GM19438 (cell line): ENCODE results near the gene ATG10.
"Not testable (repeated sequence)": the region's sequence is repeated elsewhere in the genome, so short reads cannot be mapped to it uniquely, and the experiment has no call there.

Source experiments
- ATAC-seq: cut with Tn5 transposase; IDR thresholded peaks from one replicate; pipeline ENCODE4 v1.9.1; 2021; ENCODE audit warnings: low read depth; ENCODE audit not compliant: unreplicated experiment

Gene ATG10

DNA sequence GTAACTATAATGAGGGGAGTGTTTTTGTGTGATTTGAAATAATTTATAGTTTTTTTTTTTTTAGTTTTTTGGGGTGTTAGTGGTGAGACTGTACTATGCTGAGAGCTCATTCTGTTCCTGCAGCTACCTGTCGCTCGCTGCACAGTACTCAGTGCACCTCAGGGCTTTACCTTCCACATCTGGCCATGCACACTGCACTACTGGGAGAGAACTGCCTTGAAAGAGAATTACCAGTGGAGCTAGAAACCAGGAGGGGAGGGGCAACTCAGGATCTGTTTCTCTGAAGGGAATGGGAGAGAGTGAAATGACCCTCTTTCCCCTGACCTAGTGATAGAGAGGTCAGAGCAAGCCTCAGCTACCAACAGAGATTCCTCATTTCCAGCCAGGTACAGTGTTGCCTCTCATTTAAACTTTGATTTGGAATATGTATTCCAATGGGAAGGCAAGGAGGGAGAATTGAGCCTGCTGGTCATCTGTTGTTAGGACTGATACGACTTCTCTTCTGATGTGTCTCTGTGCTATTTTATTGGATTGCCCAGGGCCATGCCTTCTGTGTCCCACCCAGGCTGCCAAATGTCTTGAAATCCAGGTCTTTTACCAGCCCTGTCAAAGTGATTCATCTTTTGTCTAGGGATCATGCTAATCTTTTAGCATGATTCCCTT lies 8.9 kb downstream of the ATG10 start:
- ATAC-seq = no peak

DNA sequence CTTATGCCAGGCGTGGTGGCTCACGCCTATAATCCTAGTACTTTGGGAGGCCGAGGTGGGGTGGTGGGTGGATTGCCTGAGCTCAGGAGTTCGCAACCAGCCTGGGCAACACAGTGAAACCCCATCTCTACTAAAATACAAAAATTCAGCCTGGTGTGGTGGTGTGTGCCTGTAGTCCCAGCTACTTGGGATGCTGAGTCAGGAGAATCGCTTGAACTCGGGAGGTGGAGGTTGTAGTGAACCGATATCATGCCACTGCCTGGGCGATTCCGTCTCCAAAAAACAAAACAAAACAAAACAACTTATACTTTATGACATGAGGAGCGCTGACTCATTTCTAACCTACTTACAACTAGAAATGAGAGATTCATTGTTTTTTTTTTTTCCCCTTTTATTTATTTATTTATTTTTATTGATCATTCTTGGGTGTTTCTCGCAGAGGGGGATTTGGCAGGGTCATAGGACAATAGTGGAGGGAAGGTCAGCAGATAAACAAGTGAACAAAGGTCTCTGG lies 10.4 kb downstream of the ATG10 start:
- not testable (repeated sequence) for ATAC-seq

DNA sequence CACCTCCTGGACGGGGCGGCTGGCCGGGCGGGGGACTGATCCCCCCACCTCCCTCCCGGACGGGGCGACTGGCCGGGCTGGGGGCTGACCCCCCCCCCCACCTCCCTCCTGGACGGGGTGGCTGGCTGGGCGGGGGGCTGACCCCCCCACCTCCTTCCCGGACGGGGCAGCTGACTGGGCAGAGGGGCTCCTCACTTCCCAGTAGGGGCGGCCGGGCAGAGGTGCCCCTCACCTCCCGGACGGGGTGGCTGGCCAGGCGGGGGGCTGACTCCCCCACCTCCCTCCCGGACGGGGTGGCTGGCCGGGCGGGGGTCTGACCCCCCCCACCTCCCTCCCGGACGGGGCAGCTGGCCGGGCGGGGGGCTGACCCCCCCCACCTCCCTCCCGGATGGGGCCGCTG lies 11.3 kb downstream of the ATG10 start:
- ATAC-seq = not testable (repeated sequence)

DNA sequence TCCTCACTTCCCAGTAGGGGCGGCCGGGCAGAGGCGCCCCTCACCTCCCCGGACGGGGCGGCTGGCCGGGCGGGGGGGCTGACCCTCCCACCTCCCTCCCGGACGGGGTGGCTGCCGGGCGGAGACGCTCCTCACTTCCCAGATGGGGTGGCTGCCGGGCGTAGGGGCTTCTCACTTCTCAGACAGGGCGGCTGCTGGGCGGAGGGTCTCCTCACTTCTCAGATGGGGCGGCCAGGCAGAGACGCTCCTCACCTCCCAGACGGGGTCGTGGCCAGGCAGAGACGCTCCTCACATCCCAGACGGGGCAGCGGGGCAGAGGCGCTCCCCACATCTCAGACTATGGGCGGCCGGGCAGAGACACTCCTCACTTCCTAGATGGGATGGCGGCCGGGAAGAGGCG lies 11.7 kb downstream of the ATG10 start:
- ATAC-seq = not testable (repeated sequence)

DNA sequence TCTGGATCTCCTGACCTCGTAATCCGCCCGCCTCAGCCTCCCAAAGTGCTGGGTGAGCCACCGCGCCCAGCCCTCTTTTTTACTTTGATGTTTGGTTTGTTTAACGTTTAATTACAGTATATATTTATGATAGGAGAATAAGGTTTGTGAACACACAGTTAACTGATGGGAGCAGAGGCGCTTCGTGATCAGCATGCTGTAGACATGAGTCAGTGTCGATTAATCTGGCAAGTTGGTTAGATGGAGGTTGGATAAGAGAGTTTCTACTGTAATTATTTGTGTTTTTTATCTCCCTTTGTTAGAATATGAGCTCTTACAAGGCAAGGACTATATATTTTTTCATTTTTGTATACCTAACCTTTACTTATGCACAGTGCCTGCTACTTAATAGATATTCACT lies 14.3 kb downstream of the ATG10 start:
- no peak for ATAC-seq

DNA sequence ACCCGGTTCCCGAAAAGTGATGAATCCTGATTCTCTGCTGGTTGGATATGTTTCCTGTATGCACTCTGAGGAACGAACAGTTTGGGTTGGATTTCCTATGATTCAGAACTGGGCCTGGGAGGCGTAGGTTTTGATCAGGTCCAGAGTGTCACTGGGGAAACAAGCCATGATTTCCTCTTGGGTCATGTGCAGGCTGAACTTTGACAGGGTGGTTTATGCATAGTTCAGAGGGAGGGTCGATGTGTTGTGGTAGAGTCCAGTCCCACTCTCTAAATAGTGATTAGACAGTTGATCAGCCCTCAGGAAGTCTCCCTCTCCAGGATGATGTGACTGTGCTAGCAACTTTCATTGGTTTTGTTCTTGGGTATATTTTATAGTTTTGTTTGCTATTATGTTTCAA lies 17.4 kb downstream of the ATG10 start:
- no peak for ATAC-seq

DNA sequence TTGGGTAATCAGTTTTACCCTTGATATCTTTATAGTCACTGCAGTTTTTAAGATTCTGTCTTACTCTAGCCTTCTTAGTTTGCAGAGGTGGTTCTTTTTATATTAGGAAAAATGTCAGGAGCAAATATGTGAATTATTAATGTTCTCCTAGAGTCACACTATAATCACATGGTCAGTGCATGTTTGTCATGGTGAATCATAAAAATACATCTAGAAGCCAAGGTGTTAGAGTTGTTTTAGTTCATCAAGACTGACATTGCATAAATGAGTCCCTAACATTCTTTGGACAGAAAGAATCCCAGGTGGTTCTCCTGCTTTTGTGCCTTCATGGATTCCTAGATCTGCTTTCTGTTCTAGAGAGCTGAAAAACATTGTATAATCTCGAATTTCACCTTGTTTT lies 22.9 kb downstream of the ATG10 start:
- no peak for ATAC-seq

DNA sequence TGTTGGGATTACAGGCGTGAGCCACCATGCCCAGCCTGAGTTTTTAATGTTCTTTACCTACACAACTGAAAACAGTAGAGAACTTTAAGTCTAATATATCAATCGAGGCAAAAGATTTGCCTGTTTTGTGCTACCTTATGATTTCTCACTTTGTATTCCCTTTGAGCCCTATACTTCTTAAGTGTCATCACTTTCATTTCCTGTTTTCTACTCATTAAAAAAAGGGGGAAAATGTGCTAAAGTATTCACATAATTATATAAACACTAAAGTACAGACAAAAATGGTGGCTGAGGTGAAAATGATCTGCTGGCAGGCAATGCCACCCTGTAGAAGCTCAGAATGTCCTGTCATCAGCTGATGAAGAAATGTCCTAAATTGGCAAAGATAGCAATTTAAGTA lies 23.6 kb downstream of the ATG10 start:
- no peak for ATAC-seq

DNA sequence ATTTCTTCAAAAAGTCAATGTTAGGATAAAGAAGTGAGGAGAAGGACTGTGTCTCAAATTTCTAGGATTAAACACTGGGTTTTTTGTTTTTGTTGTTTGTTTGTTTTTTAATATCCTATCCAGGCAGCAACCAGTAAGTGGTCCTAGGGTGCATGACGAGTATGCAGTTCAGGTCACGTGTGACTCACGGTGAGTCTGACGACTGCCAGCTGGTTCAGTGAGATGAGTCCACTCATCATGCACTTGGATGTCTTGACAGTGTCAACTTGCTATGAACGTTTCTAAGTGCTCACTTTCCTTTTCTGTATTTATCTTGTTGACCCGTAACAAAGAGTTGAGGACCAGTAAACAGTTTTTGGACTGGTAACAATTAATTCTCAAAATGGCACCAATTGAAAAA lies 32.7 kb downstream of the ATG10 start:
- no peak for ATAC-seq

DNA sequence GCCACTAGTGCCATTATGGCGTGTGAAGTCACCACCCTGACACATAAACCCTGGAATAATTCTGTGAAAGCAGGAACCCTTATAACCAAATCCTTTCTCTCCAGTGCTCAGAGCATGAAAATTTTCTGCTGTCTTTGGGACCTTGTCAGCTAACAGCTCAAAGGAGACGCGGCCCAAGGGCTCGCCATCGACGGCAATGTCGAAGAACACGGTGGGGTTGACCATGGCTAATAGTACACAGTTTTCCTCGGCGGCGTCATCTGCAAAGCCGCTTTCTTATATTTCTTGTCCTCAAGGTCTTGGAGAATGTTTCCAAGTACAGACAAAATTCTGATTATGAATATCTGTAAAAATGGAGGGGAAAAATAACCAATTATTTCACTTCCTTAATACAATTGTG lies 38.0 kb downstream of the ATG10 start:
- ATAC-seq = not testable (repeated sequence)

DNA sequence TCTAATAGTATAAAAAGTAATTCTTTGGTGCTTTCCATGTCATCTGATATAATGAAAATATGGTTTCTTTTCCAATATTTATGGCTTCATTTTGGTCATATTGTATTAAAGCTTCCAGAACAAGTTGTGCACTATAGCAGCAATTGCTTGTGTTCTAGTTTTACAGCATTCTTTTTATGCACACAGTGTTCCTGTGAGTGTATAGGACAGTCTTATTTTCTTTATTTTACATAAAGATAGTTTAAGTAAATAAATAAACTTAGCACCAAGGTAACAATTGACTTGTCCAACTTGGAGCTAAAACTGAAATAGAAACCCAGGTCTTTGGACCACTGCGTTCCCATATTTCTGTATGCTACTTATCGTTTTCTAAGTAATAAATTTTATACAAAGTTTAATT lies 38.9 kb downstream of the ATG10 start:
- no peak for ATAC-seq

DNA sequence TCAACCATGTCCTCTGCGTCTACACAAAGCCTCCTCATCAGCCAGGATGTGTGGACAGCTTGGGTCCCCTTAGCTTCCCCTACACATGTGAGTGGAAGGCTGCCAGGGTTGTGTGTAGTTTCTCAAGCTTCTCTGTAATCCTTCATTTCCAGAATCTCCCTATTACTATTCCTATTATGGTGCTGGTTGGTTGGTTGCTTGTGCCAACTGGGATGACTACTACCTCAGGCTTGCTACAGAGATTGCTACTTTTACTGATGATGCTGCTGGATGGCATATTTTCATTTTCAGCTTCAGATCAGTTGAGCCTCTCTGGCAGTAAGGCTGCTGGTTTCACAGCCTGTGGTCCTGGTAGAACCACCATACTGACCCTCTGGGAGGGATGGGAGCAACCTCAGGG lies 39.9 kb downstream of the ATG10 start:
- no peak for ATAC-seq

DNA sequence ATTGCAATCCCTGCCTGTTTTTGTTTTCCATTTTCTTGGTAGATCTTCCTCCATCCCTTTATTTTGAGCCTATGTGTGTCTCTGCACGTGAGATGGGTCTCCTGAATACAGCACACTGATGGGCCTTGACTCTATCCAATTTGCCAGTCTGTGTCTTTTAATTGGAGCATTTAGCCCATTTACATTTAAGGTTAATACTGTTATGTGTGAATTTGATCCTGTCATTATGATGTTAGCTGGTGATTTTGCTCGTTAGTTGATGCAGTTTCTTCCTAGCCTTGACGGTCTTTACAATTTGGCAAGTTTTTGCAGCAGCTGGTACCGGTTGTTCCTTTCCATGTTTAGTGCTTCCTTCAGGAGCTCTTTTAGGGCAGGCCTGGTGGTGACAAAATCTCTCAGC lies 42.8 kb downstream of the ATG10 start:
- ATAC-seq = not testable (repeated sequence)

DNA sequence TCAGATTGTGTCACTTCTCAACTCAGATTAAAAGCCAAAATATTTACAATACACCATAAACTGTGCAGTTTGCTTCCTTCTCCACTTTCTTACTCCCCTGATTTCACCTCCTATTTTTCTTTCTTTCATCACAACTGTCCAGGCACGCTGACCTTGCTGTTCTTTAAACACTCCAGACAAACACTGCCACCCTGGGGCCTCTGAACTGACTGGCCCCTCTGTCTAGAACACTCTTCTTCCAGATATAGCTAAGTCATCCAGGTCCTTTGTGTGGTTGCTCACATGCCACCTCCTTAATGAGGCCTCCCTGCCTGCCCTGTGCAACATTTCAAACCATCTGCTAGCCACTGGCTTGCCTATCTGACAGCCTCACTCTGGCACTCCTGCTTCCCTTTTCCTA lies 46.6 kb downstream of the ATG10 start:
- no peak for ATAC-seq

DNA sequence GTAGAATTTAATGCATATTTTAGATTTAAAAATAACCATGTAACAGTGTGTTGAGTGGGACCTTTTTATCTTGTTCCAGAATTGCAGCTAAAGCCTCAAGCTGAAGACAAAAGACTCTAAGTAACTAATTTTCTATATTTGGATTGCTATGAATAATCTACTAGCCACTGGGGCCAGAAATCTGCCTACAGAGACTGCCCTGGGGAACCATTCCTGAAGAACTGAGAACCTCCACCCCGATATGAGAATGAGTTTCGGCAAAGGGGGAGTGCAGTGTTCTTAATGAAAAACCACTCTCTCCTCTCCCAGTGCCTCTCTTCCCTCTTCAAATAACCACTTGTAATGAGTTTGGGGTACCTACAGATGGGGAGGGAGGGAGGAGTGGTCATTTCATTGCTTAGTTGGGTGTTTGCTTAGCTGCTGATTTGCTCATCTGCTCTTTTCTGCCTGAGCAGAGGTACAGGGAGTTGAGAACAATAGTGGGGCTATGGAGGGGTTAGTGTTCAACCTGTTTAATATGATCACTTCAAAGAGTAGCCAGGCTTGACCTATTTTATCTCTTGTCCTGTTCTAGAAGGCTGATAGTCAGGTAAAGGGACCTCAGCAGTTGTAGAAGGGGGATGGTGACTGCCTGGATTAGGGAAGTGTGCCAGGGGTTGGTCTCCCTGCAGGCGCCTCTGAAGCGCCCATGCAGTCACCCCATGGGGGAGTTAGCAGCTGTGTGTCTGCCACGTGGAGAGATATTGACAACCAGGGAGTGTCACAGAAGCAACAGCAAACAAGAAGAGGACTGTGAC lies 47.7 kb downstream of the ATG10 start:
- ATAC-seq = no peak

DNA sequence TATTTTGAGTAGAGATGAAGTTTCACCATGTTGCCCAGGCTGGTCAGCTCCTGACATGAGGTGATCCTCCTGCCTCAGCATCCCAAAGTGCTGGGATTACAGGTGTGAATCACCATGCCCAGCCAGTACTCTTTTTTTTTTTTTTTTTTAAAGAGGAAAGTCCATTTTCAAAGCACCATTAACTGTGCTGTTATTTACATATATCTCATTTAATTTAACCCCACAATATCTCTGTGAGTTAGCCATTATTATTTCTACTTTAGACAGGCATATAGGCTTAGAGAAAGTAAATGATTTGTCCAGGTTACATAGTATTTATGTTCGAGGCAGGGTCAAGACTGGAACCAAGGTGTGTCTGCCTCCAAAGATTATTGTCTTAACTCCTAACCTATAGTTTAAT lies 50.7 kb downstream of the ATG10 start:
- ATAC-seq = no peak

DNA sequence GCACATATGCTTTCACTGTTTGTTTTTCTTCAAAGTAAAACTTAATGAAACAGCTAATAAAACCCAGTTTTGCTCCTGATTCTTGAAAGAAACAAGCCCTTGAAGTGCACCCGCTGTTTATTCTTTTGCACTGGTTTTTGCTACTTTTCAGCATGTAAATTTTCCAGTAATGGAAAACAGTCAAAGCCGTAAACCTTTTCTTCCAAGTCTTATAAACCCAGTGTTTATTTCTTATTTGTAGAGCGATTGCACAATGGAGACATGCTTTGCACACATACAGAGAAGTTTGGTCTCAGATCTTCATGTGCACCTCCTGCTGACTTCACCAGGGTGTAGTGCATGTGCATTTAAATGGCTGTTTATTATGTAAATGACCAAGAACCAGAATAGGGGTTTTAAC lies 51.8 kb downstream of the ATG10 start:
- no peak for ATAC-seq

DNA sequence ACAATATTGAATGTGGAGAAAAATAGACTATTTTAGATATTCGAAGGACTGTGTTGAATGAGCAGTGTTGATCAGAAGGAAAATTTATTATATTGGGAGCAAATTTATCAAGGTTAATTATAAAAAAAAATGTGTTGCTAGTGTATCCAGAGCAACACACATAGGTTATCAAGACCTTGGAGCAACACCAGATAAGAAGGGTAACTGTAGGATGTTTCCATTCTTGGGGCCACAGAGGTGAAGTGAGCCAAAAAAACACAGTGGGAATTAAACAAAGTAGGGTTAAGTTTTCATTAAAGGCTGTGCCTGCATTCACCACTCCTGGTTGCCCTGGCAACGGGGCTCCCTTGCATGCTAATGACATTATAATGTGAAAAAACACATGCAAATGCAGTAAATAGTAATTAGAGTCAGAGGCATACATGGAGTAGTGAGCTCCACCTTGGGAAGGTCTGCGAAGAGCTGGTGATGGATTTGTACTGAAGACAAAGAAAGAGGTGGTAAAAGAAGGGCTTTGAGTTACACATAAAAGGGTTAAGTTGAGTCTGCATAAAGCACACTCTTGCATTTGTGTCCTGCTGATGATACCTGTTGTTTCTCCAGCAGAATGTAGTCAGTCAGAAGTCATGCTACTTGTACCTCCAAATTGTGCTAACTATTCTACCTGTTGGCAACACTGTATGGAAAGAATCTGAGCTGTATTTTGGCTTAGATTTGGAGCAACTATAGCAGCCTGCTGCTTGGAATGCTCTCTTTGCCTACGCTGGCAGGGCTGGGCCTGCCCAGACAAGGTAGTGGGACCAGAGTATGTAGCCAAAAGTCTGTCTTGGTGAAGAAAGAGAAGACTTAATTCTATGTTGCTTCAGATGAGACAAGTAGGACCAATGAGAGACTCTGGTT lies 59.6 kb downstream of the ATG10 start:
- ATAC-seq = no peak

DNA sequence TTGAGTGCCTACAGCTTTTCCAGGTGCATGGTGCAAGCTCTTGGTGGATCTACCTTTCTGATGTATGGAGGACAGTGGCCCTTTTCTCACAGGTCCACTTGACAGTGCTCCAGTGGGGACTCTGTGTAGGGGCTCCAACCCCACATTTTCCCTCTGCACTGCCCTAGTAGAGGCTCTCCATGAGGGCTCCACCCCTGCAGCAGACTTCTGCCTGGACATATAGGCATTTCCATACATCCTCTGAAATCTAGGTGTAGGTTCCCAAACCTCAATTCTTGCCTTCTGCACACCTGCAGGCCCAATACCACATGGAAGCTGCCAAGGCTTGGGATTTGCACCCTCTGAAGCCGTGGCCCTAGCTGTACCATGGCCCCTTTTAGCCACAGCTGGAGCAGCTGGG lies 71.1 kb downstream of the ATG10 start:
- not testable (repeated sequence) for ATAC-seq

DNA sequence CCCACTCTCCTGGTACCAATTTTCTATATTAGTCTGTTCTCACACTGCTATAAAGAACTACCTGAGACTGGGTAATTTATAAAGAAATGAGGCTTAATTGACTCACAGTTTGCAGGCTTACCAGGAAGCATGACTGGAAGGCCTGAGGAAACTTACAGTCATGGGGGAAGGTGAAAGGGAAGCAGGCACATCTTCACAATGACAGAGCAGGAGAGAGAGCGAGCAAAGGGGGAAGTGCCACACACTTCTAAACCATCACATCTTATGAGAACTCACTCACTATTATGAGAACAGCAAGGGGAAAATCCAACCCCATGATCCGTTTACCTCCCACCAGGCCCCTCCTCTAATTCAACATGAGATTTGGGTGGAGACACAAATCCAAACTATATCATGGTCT lies 72.2 kb downstream of the ATG10 start:
- ATAC-seq = no peak
